CD4-positive, alpha-beta T cell treated with Interleukin-12 subunit alpha and Interleukin-12 subunit beta, for 1 hour (primary cell): ENCODE measurements around the gene PSMB8.

Experiments
- DNase-seq: peaks from one replicate; pipeline ENCODE4 v3.0.0-alpha.2; 2020

The PSMB8 gene

DNA sequence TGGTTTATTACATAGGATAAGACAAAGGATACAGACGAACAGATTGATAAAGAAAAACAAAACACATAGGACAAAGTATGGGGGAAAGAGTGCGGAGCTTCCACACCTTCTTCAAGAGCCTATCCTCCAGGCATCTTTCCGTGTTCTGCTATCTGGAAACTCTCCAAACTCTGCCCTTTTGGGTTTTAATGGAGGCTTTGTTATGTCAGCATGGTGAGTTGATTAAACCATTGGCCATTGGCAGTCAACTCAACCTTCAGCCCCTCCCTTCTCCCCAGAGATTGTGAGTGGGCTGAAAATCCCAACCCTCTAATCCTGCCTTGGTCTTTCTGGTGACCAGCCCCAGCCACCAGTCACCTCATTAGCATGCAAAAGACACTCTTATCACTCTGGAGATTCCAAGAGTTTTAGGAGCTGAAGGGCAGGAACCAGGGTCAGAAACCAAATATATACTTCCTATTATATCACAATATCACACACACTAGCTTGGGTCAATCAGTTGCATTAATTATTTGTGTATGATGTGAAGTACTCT lies 50.9 kb downstream of the PSMB8 start:
- DNase-seq: no peak
